GM10266 (cell line): ENCODE measurements around the gene CHST1.

Experiments used
- DNase-seq: peaks from one replicate; pipeline ENCODE4 v3.0.0; 2012; ENCODE audit errors: extremely low spot score
- CTCF ChIP-seq: IDR thresholded peaks from 2 replicates; pipeline ENCODE4 v1.5.1; 2012; ENCODE audit warnings: mild to moderate bottlenecking, low read depth; ENCODE audit not compliant: control insufficient read depth, insufficient read depth; ENCODE audit errors: missing control alignments

CHST1 gene

GRCh38 chr11:45675646-45676045, 10.2 kb upstream of the CHST1 start:
- no peak for TF ChIP-seq CTCF
- DNase-seq, result no peak

GRCh38 chr11:45674481-45675190, 9.2 kb upstream of the CHST1 start:
- no peak for TF ChIP-seq CTCF
- DNase-seq, result no peak

GRCh38 chr11:45673441-45673840, 8.0 kb upstream of the CHST1 start:
- DNase-seq, result no peak
- no peak for TF ChIP-seq CTCF

GRCh38 chr11:45672593-45672992, 7.2 kb upstream of the CHST1 start:
- no peak for TF ChIP-seq CTCF
- DNase-seq, result no peak

- no peak for DNase-seq
- TF ChIP-seq CTCF, result no peak
Measured at GRCh38 chr11:45671246-45672171, 6.1 kb upstream of the CHST1 start.

GRCh38 chr11:45670386-45671135, 5.1 kb upstream of the CHST1 start:
- DNase-seq, result no peak
- TF ChIP-seq CTCF, result no peak

GRCh38 chr11:45669956-45670355, 4.5 kb upstream of the CHST1 start:
- no peak for DNase-seq
- no peak for TF ChIP-seq CTCF
